B cell (primary cell): Measurements from ENCODE around the gene FAM53A. TPM values are rescaled to one million over a fixed set of nuclear protein-coding genes. Genes with fewer than 3 reads are reported as not detected.

Source experiments
- ATAC-seq: fragments of 200-7000 bp; cut with Tn5 transposase; one replicate; pipeline ENCODE4 v1.10.0; 2021; ENCODE audit warnings: low read depth, mild to moderate bottlenecking, moderate number of reproducible peaks, moderate library complexity
- CTCF ChIA-PET: fragments of 350-600 bp; sonication (Branson Sonifier 250); formaldehyde crosslinking; loops from one replicate; lab custom pipeline; 2021; ENCODE audit warnings: antibody characterized with exemption, inconsistent platforms; lab: Charles Lee
- POLR2A ChIA-PET: fragments of 350-600 bp; sonication (Branson Sonifier 250); formaldehyde crosslinking; loops from one replicate; lab custom pipeline; 2021; ENCODE audit warnings: antibody characterized with exemption; lab: Charles Lee
- DNase-seq: peaks from one replicate; pipeline ENCODE4 v3.0.0; 2013
- H2AFZ ChIP-seq: 2 replicates; pipeline ENCODE4 v1.6.1; 2012; ENCODE audit warnings: mild to moderate bottlenecking, low read depth, low read length; ENCODE audit not compliant: insufficient read depth, poor library complexity, severe bottlenecking
- H3K27ac ChIP-seq, 2 donors: 1 replicate in 1 of 2; 2 replicates in 1 of 2; pipeline ENCODE4 v1.5.1; 2012 to 2013; ENCODE audit warnings: low read length in 2 of 2, mild to moderate bottlenecking in 2 of 2, moderate library complexity in 1 of 2
- H3K27me3 ChIP-seq, 4 experiments: fragments of 200-600 bp in 1 of 4; sonication (generic) in 1 of 4; replicated peaks in 1 of 4; 1 replicate in 2 of 4; 2 replicates in 2 of 4; pipeline versions ENCODE4 v1.6.1 to v1.7.0; 2013 to 2016; ENCODE audit warnings: low read length in 3 of 4, mild to moderate bottlenecking in 2 of 4, mixed read lengths in 1 of 4, moderate library complexity in 1 of 4; ENCODE audit not compliant: insufficient read depth in 4 of 4, control insufficient read depth in 3 of 4; ENCODE audit errors: control extremely low read depth in 1 of 4
- H3K36me3 ChIP-seq, 2 experiments: replicated peaks in 1 of 2; 1 replicate in 1 of 2; 2 replicates in 1 of 2; pipeline versions ENCODE4 v1.6.1 to v1.7.1; 2013; ENCODE audit warnings: low read length in 1 of 2; ENCODE audit not compliant: insufficient read depth in 2 of 2, control insufficient read depth in 1 of 2; ENCODE audit errors: control extremely low read depth in 1 of 2, extremely low read depth in 1 of 2
- H3K4me1 ChIP-seq, 2 donors: fragments of 200-600 bp in 1 of 2; sonication (generic) in 1 of 2; 1 replicate in 1 of 2; 2 replicates in 1 of 2; pipeline versions ENCODE4 v1.5.1 to v1.6.1; 2013 to 2017; ENCODE audit warnings: low read length in 2 of 2; ENCODE audit not compliant: control insufficient read depth in 2 of 2, insufficient read depth in 2 of 2
- H3K4me2 ChIP-seq: replicated peaks from 2 replicates; pipeline ENCODE3; 2012; ENCODE audit warnings: mild to moderate bottlenecking, low read depth, low read length; ENCODE audit not compliant: poor library complexity, severe bottlenecking
- H3K4me3 ChIP-seq, 5 experiments: fragments of 200-600 bp in 1 of 5; sonication (generic) in 1 of 5; 1 replicate in 3 of 5; 2 replicates in 2 of 5; pipeline versions ENCODE4 v1.5.1 to v1.7.0; 2011 to 2016; ENCODE audit warnings: low read length in 4 of 5, mild to moderate bottlenecking in 4 of 5, low read depth in 2 of 5, control low read depth in 1 of 5, moderate library complexity in 1 of 5; ENCODE audit not compliant: insufficient read depth in 1 of 5; ENCODE audit errors: control extremely low read depth in 1 of 5, extremely low read depth in 1 of 5
- H3K79me2 ChIP-seq: fragments of 200-600 bp; sonication (generic); one replicate; pipeline ENCODE4 v1.6.0; 2016; ENCODE audit warnings: low read length; ENCODE audit not compliant: control insufficient read depth, insufficient read depth
- H3K9ac ChIP-seq: fragments of 200-600 bp; sonication (generic); 2 replicates; pipeline ENCODE4 v1.6.1; 2017; ENCODE audit warnings: mild to moderate bottlenecking, low read length, moderate library complexity
- H3K9me3 ChIP-seq, 3 donors: one replicate each; pipeline versions ENCODE4 v1.6.1 to v1.7.1; 2013; ENCODE audit warnings: low read length in 2 of 3; ENCODE audit not compliant: control insufficient read depth in 2 of 3, insufficient read depth in 1 of 3; ENCODE audit errors: control extremely low read depth in 1 of 3
- H4K20me1 ChIP-seq: 2 replicates; pipeline ENCODE4 v1.6.0; 2012; ENCODE audit warnings: mild to moderate bottlenecking, low read length; ENCODE audit not compliant: insufficient read depth, control insufficient read depth, poor library complexity, severe bottlenecking
- H3K27ac Mint-ChIP-seq: one replicate; pipeline ENCODE4 v1.8.0; 2021; ENCODE audit warnings: mixed read lengths
- H3K27me3 Mint-ChIP-seq: one replicate; pipeline ENCODE4 v1.8.0; 2021; ENCODE audit warnings: mixed read lengths
- H3K4me1 Mint-ChIP-seq: one replicate; pipeline ENCODE4 v1.8.0; 2021; ENCODE audit warnings: mixed read lengths
- H3K4me3 Mint-ChIP-seq: one replicate; pipeline ENCODE4 v1.8.0; 2021; ENCODE audit warnings: mixed read lengths
- H3K9me3 Mint-ChIP-seq: one replicate; pipeline ENCODE4 v1.8.0; 2022; ENCODE audit warnings: mixed read lengths; ENCODE audit not compliant: insufficient read depth
- EZH2 ChIP-seq: IDR thresholded peaks from 2 replicates; pipeline ENCODE4 v1.6.1; 2012; ENCODE audit warnings: borderline replicate concordance, low read depth, mild to moderate bottlenecking, moderate library complexity, low read length; ENCODE audit not compliant: insufficient read depth, poor library complexity, severe bottlenecking
- WGBS: methylation state at CpG from one replicate; pipeline ENCODE4 v1.1.5; 2013; ENCODE audit warnings: missing lambda C conversion rate; ENCODE audit not compliant: insufficient coverage; 5-methylcytosine and 5-hydroxymethylcytosine counted together
- intact Hi-C: fragments of 100-400 bp; cut with micrococcal nuclease; formaldehyde crosslinking; loops from one replicate; pipeline ENCODE4 v1.10.0; 2022
- polyA plus RNA-seq: library from polyadenylated mRNA; depleted of rRNA; stranded (reverse); fragments of >200 nt; gene quantifications from 2 replicates; pipeline ENCODE4 v1.2.3, GENCODE V29; 2012
- total RNA-seq, 2 donors: library from RNA; stranded (reverse); fragments of 120-200 nt in 1 of 2; gene quantifications; 1 replicate in 1 of 2; 2 replicates in 1 of 2; pipeline versions ENCODE4 v1.2.3 to v1.2.4, GENCODE V29; 2013 to 2022
- TF ChIP-seq, protein P1 (sequence below): fragments of 200-600 bp; IDR thresholded peaks from one replicate; pipeline ENCODE4 v1.8.0; 2022; ENCODE audit warnings: antibody characterized with exemption, mild to moderate bottlenecking

Gene FAM53A
- total and polyA plus RNA-seq, 2 donors (not counting 1 experiment from before 2014, with no cell fraction given) = 2.2 to 4.2 TPM

- H3K4me1 Mint-ChIP-seq = peaks cover 67% of the 10 kb centered on the region
- peak overlapping the region; percentile 97 for H3K4me2 ChIP-seq
- CTCF ChIA-PET = interaction anchor here (6.1 kb wide), 1 partner anchor 22 kb away, joined by 75 read pairs; no protein-coding TSS in a partner anchor
- no peak for ATAC-seq
- peak overlapping the region; percentile 91 for H3K4me3 Mint-ChIP-seq
- peaks cover 0 to 6% (median 0%) of the 10 kb centered on the region in 3 donors for H3K9me3 ChIP-seq
- H3K27ac Mint-ChIP-seq = peak overlapping the region; percentile 90
- intact Hi-C loops = no loop called here
- peaks cover 0 to 20% of the 10 kb centered on the region in 2 experiments for H3K36me3 ChIP-seq
- TF ChIP-seq EZH2 = no peak
- TF ChIP-seq, protein P1, sequence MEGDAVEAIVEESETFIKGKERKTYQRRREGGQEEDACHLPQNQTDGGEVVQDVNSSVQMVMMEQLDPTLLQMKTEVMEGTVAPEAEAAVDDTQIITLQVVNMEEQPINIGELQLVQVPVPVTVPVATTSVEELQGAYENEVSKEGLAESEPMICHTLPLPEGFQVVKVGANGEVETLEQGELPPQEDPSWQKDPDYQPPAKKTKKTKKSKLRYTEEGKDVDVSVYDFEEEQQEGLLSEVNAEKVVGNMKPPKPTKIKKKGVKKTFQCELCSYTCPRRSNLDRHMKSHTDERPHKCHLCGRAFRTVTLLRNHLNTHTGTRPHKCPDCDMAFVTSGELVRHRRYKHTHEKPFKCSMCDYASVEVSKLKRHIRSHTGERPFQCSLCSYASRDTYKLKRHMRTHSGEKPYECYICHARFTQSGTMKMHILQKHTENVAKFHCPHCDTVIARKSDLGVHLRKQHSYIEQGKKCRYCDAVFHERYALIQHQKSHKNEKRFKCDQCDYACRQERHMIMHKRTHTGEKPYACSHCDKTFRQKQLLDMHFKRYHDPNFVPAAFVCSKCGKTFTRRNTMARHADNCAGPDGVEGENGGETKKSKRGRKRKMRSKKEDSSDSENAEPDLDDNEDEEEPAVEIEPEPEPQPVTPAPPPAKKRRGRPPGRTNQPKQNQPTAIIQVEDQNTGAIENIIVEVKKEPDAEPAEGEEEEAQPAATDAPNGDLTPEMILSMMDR = no peak
- POLR2A ChIA-PET = no interaction called here
- peaks cover 64% of the 10 kb centered on the region for H4K20me1 ChIP-seq
- H2AFZ ChIP-seq = no peak overlapping the region
- peaks cover 66% of the 10 kb centered on the region for H3K79me2 ChIP-seq
- H3K27ac ChIP-seq = peak overlapping the region; percentile 82 to 99
- WGBS = 17% methylated on average over 16 of the region's 16 CpGs
- no peaks in the 10 kb centered on the region for H3K27me3 Mint-ChIP-seq
- H3K4me3 ChIP-seq = peak overlapping the region in 3 of 5 experiments; percentile 6 to 20 (median 11)
- H3K27me3 ChIP-seq = no peaks in the 10 kb centered on the region
- peak; percentile 75 for DNase-seq
- H3K4me1 ChIP-seq = peaks cover 57 to 82% of the 10 kb centered on the region in 2 donors
- no peaks in the 10 kb centered on the region for H3K9me3 Mint-ChIP-seq
- peak overlapping the region; percentile 13 for H3K9ac ChIP-seq
Observed at GRCh38 chr4:1715002-1715758, 31.1 kb upstream of the FAM53A start.
